WERI-Rb-1 (cell line): ENCODE results near the gene MPP1.
A peak's percentile ranks its signal among the peaks of the same experiment; 100 is the strongest.

Source experiments
- DNase-seq: peaks from one replicate; pipeline ENCODE4 v3.0.0-alpha.2; 2020
- H3K27ac ChIP-seq: fragments of 250-450 bp; sonication (Bioruptor Pico); 2 replicates; pipeline ENCODE4 v1.5.1; 2020; ENCODE audit warnings: mild to moderate bottlenecking, moderate library complexity
- H3K27me3 ChIP-seq: fragments of 250-450 bp; sonication (Bioruptor Pico); 2 replicates; pipeline ENCODE4 v1.5.1; 2021; ENCODE audit warnings: mild to moderate bottlenecking, low read depth, moderate library complexity; ENCODE audit not compliant: insufficient read depth, severe bottlenecking
- H3K36me3 ChIP-seq: fragments of 250-450 bp; sonication (Bioruptor Pico); 2 replicates; pipeline ENCODE4 v1.5.1; 2020; ENCODE audit warnings: mild to moderate bottlenecking, moderate library complexity
- H3K4me3 ChIP-seq: 2 replicates; pipeline ENCODE4 v1.5.1; 2011; ENCODE audit warnings: low read depth, mild to moderate bottlenecking, control low read depth, low read length
- H3K9me3 ChIP-seq: fragments of 250-450 bp; sonication (Bioruptor Pico); 2 replicates; pipeline ENCODE4 v1.5.1; 2021; ENCODE audit warnings: mild to moderate bottlenecking, moderate library complexity; ENCODE audit not compliant: severe bottlenecking
- CTCF ChIP-seq: IDR thresholded peaks from 2 replicates; pipeline ENCODE4 v1.5.1; 2011; ENCODE audit warnings: low read depth, mild to moderate bottlenecking, control low read depth, inconsistent platforms, low read length

The MPP1 gene

GRCh38 chrX:154805696-154806091 is 409 bp upstream of the MPP1 start:
- TF ChIP-seq CTCF = no peak
- H3K27ac ChIP-seq = no peak overlapping the region
- no peak for DNase-seq
- H3K4me3 ChIP-seq = peak overlapping the region; percentile 67
- peaks cover 3% of the 10 kb centered on the region for H3K9me3 ChIP-seq
- no peaks in the 10 kb centered on the region; the same call in 1 of the 2 replicates for H3K36me3 ChIP-seq
- peaks cover 5% of the 10 kb centered on the region for H3K27me3 ChIP-seq

GRCh38 chrX:154804261-154804956 is 876 bp downstream of the MPP1 start:
- peaks cover 3% of the 10 kb centered on the region for H3K9me3 ChIP-seq
- TF ChIP-seq CTCF = no peak
- peaks cover 7% of the 10 kb centered on the region for H3K27me3 ChIP-seq
- peak overlapping the region; percentile 67 for H3K4me3 ChIP-seq
- no peak for DNase-seq
- no peak overlapping the region; the same call in 1 of the 2 replicates for H3K27ac ChIP-seq
- H3K36me3 ChIP-seq = no peaks in the 10 kb centered on the region; the same call in 1 of the 2 replicates

GRCh38 chrX:154802947-154803346 is 2.3 kb downstream of the MPP1 start:
- no peak for TF ChIP-seq CTCF
- no peak overlapping the region for H3K27ac ChIP-seq
- no peak overlapping the region for H3K4me3 ChIP-seq
- H3K27me3 ChIP-seq = peaks cover 7% of the 10 kb centered on the region
- no peak for DNase-seq
- no peaks in the 10 kb centered on the region; the same call in 1 of the 2 replicates for H3K36me3 ChIP-seq
- peaks cover 3% of the 10 kb centered on the region for H3K9me3 ChIP-seq

- no peak for DNase-seq
- Histone ChIP-seq H3K27ac (0 out of 2 replicates have a peak overlapping the region, but pooled peaks have one; percentile 5), H3K27me3 (peaks cover 3% of the 10 kb centered on the region), H3K36me3 (no peaks in the 10 kb centered on the region; the same call in 1 of the 2 replicates), H3K4me3 (no peak overlapping the region), H3K9me3 (no peaks in the 10 kb centered on the region)
- no peak for TF ChIP-seq CTCF
Measured at GRCh38 chrX:154800478-154801210, 4.6 kb downstream of the MPP1 start.

GRCh38 chrX:154799556-154800348 is 5.5 kb downstream of the MPP1 start:
- Histone ChIP-seq H3K9me3 (no peaks in the 10 kb centered on the region), H3K36me3 (no peaks in the 10 kb centered on the region; the same call in 1 of the 2 replicates), H3K27ac (peak overlapping the region; percentile 5; the same call in 1 of the 2 replicates), H3K4me3 (no peak overlapping the region), H3K27me3 (peaks cover 2% of the 10 kb centered on the region)
- DNase-seq = no peak
- no peak for TF ChIP-seq CTCF
